ENCODE data around the gene KLHL12.
A peak's percentile ranks its signal among the peaks of the same experiment; 100 is the strongest.

KLHL12 gene

DNA sequence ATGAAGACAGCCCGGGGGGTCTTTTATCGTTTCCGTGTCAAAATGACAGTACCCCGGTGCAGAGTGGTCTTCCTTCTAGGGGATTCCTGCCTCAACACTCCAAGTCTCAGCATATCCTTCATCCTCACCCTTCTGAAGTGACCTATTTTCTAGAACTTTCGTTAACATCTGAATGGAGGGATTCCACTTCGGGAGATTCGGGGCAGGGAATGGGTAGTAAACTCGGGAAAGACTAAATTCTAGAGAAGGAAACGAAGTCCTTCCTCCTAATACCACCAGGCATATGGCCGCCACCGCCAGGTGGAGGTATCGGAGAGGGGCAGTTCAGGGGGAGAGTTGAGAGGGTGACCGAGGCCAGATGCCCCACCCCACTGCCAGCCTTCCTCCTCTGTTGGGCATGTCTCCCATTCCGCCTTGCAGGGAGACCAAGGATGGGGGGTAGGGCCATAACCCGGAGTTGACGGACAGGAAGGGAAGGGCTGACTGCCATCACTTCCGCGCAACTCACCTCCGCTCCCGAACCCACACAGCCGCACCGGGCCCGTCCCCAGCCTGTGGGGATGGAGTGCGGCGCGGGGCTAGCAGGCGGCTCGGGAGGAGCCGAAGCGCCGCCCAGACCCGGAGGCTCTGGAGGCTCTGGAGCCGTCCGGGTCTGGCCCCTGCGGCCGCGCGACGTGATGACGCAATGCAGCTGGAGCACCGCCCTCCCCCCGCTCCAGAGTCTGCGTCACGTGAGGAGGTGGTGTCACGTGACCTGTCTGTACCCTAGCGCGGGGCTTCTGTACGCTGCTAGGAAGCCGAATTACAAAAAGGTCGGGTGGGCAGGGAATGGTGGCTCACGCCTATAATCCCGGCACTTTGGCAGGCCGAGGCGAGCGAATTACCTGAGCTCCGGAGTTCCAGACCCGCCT lies at the start of gene KLHL12:
TSS of gene KLHL12 (minus strand) at position 654 of the 911 bp plus-strand sequence. CDS start 2,072 bp downstream, outside the sequence.
- Histone ChIP-seq H3K27me3 (no peaks in the 10 kb centered on the region), H3K9me3 (no peaks in the 10 kb centered on the region), H3K36me3 (peaks cover 3 to 4% (median 4%) of the 10 kb centered on the region in 3 donors), H3K4me3 (peak within 1 kb of the TSS; percentile 78 to 99), H3K4me1 (peaks cover 0 to 26% (median 5%) of the 10 kb centered on the region in 4 donors), H3K27ac (peak within 1 kb of the TSS; percentile 93 to 96)
- DNase-seq = peak; percentile 95 to 97
- intact Hi-C loops (cut with DNase I; ENCODE audit: low total_unique reads) = loop anchor here (10.0 kb wide), 1 partner anchor 68 kb away; no protein-coding TSS in a partner anchor
- TF ChIP-seq, protein P1, sequence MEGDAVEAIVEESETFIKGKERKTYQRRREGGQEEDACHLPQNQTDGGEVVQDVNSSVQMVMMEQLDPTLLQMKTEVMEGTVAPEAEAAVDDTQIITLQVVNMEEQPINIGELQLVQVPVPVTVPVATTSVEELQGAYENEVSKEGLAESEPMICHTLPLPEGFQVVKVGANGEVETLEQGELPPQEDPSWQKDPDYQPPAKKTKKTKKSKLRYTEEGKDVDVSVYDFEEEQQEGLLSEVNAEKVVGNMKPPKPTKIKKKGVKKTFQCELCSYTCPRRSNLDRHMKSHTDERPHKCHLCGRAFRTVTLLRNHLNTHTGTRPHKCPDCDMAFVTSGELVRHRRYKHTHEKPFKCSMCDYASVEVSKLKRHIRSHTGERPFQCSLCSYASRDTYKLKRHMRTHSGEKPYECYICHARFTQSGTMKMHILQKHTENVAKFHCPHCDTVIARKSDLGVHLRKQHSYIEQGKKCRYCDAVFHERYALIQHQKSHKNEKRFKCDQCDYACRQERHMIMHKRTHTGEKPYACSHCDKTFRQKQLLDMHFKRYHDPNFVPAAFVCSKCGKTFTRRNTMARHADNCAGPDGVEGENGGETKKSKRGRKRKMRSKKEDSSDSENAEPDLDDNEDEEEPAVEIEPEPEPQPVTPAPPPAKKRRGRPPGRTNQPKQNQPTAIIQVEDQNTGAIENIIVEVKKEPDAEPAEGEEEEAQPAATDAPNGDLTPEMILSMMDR (IDR thresholded peaks at IDR 0.05) = peak; percentile 55 to 61

DNA sequence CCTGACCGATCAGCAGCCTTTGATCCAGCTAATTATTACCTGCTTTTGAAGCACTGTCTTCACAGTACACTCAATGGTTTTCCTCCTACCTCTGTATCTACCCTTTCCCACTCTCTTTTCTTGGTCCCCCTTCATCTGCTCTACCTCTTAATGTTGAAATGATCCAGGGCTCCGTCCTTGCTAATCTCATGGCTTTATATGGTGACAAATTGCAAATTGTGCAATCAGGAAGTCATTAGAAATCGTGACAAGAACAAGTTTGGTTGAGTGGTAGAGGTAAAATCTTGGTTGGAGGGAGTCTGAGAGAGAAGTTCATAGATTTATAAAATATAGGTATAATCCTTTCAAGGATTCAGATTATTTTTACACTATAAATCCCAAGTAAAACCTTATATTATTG lies 49.6 kb upstream of the KLHL12 start:
- Histone ChIP-seq H3K27ac (no peak overlapping the region), H3K27me3 (peaks cover 0 to 9% of the 10 kb centered on the region in 2 donors), H3K36me3 (no peaks in the 10 kb centered on the region), H3K4me3 (no peak overlapping the region), H3K4me1 (no peaks in the 10 kb centered on the region), H3K9me3 (no peaks in the 10 kb centered on the region)
- no peak for DNase-seq
- intact Hi-C loops (cut with DNase I; ENCODE audit: low total_unique reads) = no loop called here
- TF ChIP-seq, protein P1 (IDR thresholded peaks at IDR 0.05) = no peak

DNA sequence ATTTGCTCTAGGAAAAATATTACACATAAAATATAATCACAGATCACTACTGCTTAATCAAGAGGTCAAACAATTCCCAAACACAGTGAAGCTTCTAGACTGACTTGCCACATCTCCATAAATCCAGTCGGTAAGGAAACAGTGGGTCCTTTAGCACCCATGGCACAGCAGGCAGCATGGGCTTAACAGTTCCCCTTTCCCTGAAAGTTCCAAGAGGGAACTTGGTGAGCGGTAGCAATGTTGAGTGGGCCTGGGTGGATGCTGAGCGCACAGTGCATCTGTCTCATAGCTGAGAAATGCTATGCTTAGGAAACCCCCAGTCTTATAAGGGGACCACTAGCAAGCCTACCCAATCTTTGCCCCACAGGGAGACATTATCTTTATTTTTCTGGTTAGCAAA lies 47.8 kb upstream of the KLHL12 start:
- TF ChIP-seq, protein P1 (IDR thresholded peaks at IDR 0.05) = no peak
- H3K36me3 ChIP-seq = no peaks in the 10 kb centered on the region
- no peak overlapping the region for H3K27ac ChIP-seq
- H3K27me3 ChIP-seq = peaks cover 0 to 9% of the 10 kb centered on the region in 2 donors
- no peaks in the 10 kb centered on the region for H3K9me3 ChIP-seq
- no peaks in the 10 kb centered on the region for H3K4me1 ChIP-seq
- DNase-seq = no peak
- intact Hi-C loops (cut with DNase I; ENCODE audit: low total_unique reads) = no loop called here
- H3K4me3 ChIP-seq = no peak overlapping the region

DNA sequence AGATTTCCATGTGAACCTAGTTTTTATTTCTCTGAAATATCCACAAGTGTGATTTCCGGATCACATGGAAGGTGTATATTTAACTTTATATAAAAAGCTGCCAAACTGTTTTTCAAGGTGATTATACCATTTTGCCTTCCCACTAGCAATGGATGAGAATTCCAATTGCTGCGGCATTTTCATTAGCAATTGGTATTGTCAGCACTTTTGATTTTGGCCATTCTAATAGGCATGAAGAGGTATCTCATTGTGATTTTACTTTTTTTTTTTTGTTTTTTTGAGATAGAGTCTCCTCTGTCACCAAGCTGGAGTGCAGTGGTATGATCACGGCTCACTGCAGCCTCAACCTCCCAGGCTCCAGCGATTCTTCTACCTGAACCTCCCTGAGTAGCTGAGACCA lies 45.0 kb upstream of the KLHL12 start:
- intact Hi-C loops (cut with DNase I; ENCODE audit: low total_unique reads) = no loop called here
- TF ChIP-seq, protein P1 (IDR thresholded peaks at IDR 0.05) = no peak
- Histone ChIP-seq H3K9me3 (no peaks in the 10 kb centered on the region), H3K27me3 (peaks cover 0 to 3% of the 10 kb centered on the region in 2 donors), H3K4me1 (peaks cover 0 to 19% (median 13%) of the 10 kb centered on the region in 4 donors), H3K36me3 (no peaks in the 10 kb centered on the region), H3K27ac (no peak overlapping the region), H3K4me3 (no peak overlapping the region)
- no peak for DNase-seq

DNA sequence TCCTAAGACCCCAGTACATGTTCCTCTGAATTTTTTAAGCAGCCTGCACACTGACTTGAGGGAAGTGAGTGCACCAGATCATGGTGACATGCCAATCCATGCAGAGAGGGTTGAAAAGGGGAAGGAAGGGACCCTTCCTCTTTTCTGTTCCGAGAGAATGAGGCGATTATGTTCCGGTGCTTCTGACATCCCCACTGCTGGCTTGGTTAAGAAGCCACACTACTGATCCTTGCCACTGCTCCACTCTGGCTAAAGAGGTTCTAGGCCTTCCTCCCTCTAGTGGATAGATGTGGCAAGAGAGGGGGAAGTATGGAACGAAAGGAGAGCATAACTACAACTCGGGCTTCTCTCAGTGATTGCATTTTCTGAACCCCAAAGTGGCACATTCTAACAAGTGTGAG lies 41.9 kb upstream of the KLHL12 start:
- no peaks in the 10 kb centered on the region for H3K27me3 ChIP-seq
- intact Hi-C loops (cut with DNase I; ENCODE audit: low total_unique reads) = no loop called here
- H3K27ac ChIP-seq = peak overlapping the region in 1 of 2 donors; percentile 95
- no peak overlapping the region for H3K4me3 ChIP-seq
- TF ChIP-seq, protein P1 (IDR thresholded peaks at IDR 0.05) = peak; percentile 41 to 49
- peak; percentile 62 to 74 for DNase-seq
- peaks cover 0 to 15% (median 0%) of the 10 kb centered on the region in 3 donors for H3K36me3 ChIP-seq
- H3K4me1 ChIP-seq = peaks cover 0 to 33% (median 24%) of the 10 kb centered on the region in 4 donors
- H3K9me3 ChIP-seq = no peaks in the 10 kb centered on the region
